Activated naive CD8-positive, alpha-beta T cell treated with anti-CD3 and anti-CD28 coated beads for 36 hours (primary cell): ENCODE results near the gene OGA. TPM values are rescaled to one million over a fixed set of nuclear protein-coding genes. Genes with fewer than 3 reads are reported as not detected.
"Not testable (repeated sequence)": the region's sequence is repeated elsewhere in the genome, so short reads cannot be mapped to it uniquely, and the experiment has no call there.

Experiments
- DNase-seq: peaks from one replicate; pipeline ENCODE4 v3.0.0; 2021
- H3K27ac Mint-ChIP-seq: one replicate; pipeline ENCODE4 v1.8.0; 2022; ENCODE audit warnings: mild to moderate bottlenecking, moderate library complexity, mixed read lengths
- H3K27me3 Mint-ChIP-seq: one replicate; pipeline ENCODE4 v1.8.0; 2022; ENCODE audit warnings: mild to moderate bottlenecking, mixed read lengths
- H3K36me3 Mint-ChIP-seq: one replicate; pipeline ENCODE4 v1.8.0; 2021; ENCODE audit warnings: mild to moderate bottlenecking, mixed read lengths
- H3K4me1 Mint-ChIP-seq: one replicate; pipeline ENCODE4 v1.8.0; 2021; ENCODE audit warnings: mixed read lengths
- H3K4me3 Mint-ChIP-seq: one replicate; pipeline ENCODE4 v1.8.0; 2022; ENCODE audit warnings: mild to moderate bottlenecking, moderate library complexity, mixed read lengths
- H3K9me3 Mint-ChIP-seq: one replicate; pipeline ENCODE4 v1.8.0; 2022; ENCODE audit warnings: mixed read lengths
- total RNA-seq, 2 experiments: library from RNA; stranded (reverse); gene quantifications; one replicate each; pipeline ENCODE4 v1.2.3, GENCODE V29; 2021

The OGA gene
- total RNA-seq, 2 experiments from 2014 or later: 92.2 to 100 TPM

DNA sequence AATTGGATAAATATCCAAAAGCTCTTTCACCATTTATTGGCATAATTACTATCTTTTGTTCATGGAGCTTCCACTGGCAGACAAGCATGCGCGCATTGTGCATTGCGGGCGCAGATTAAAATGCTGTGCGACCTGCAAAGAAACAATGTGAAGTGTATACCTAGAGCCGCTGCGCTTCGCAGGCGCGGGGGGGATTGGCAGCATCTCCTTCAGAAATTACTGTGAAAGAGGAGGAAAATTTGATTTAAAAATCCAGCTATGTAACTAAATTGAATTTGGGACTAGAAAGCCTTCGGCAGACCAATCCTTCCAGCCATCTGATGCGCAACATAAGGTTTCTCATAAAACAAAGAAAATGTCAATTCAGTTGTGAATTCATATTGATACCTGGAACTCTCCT is 24.7 kb downstream of the OGA start:
- Mint-ChIP-seq H3K27me3 (no peaks in the 10 kb centered on the region), H3K4me3 (no peak overlapping the region), H3K36me3 (peaks cover 22% of the 10 kb centered on the region), H3K4me1 (peaks cover 13% of the 10 kb centered on the region), H3K27ac (no peak overlapping the region), H3K9me3 (no peaks in the 10 kb centered on the region)
- no peak for DNase-seq

DNA sequence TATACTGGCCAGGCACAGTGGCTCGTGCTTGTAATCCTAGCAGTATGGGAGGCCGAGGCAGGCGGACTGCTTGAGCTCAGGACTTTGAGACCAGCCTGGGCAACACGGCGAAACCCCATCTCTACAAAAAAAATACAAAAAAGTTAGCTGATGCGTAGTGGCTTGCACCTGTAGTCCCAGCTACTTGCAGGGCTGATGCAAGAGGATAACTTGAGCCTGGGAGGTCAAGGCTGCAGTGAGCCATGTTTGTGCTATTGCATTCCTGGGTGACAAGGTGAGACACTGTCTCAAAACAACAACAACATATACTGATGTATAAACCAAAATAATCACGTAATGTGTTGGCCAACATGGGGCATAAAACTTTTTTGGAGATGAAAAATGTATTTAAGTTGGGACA is 28.6 kb downstream of the OGA start:
- Mint-ChIP-seq H3K27me3 (no peaks in the 10 kb centered on the region), H3K27ac (no peak overlapping the region), H3K4me1 (peaks cover 12% of the 10 kb centered on the region), H3K4me3 (no peak overlapping the region), H3K36me3 (peaks cover 16% of the 10 kb centered on the region), H3K9me3 (no peaks in the 10 kb centered on the region)
- DNase-seq: no peak

DNA sequence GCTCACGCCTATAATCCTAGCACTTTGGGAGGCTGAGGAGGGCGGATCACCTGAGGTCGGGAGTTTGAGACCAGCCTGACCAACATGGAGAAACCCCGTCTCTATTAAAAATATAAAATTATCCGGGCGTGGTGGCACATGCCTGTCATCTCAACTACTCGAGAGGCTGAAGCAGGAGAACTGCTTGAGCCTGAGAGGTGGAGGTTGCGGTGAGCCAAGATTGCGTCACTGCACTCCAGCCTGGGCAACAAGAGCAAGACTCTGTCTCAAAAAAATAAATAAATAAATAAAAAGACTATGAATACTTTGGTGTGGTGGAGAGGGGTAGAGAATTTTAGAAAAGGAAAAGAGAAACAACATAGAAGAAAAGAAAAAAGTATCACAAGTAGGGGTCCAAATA is 29.0 kb downstream of the OGA start:
- not testable (repeated sequence) for H3K9me3 Mint-ChIP-seq, H3K4me3 Mint-ChIP-seq, DNase-seq, H3K27me3 Mint-ChIP-seq, H3K27ac Mint-ChIP-seq
- H3K4me1 Mint-ChIP-seq: peaks cover 16% of the 10 kb centered on the region
- peaks cover 21% of the 10 kb centered on the region for H3K36me3 Mint-ChIP-seq

DNA sequence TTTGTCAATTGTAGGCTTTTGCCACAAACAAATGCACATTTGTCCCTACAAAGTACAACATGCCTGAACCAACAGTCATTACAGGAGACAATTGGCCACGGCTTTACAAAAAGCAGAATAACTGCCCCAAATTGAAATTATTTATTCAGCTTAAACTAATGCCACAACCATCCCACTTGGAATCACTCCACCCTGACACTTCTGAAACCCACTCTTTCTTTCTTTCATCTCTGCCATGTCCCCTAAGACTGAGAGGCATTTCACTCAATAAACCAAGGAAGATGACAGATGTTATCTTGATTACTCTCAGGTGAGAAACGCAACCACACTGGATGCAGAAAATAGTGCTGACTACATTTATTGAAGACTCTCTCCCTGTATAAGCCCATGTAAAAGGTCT is 32.4 kb downstream of the OGA start:
- no peaks in the 10 kb centered on the region for H3K9me3 Mint-ChIP-seq

DNA sequence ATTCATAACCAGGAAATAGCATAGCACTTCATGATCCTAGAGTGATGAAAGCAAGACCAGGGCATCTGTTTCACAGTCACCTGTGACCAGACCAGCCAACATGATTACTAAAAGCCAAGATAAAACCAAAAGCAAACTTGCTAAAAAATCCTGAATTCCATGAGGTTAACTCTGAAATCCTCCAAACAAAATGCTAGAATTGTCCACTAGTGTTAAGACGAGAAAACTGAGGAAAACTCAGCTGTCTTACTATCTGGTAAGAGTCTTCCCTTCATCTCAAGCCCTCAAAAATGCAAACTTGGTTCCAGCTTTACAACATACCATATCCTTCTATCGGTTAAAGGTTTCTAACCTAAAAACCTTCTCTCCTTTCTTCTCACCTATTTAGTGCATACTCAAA is 33.7 kb downstream of the OGA start:
- H3K27ac Mint-ChIP-seq: peak overlapping the region; percentile 100
- H3K4me3 Mint-ChIP-seq: peak overlapping the region; percentile 100
- H3K4me1 Mint-ChIP-seq: peaks cover 41% of the 10 kb centered on the region
- peaks cover 44% of the 10 kb centered on the region for H3K36me3 Mint-ChIP-seq
- no peak for DNase-seq
- no peaks in the 10 kb centered on the region for H3K27me3 Mint-ChIP-seq
- no peaks in the 10 kb centered on the region for H3K9me3 Mint-ChIP-seq

More for the DNA sequence above, 32.4 kb downstream of the OGA start:
- H3K4me3 Mint-ChIP-seq: no peak overlapping the region
- no peak for DNase-seq
- H3K27me3 Mint-ChIP-seq: no peaks in the 10 kb centered on the region
- H3K4me1 Mint-ChIP-seq: peaks cover 36% of the 10 kb centered on the region
- peaks cover 42% of the 10 kb centered on the region for H3K36me3 Mint-ChIP-seq
- H3K27ac Mint-ChIP-seq: peak overlapping the region; percentile 62

DNA sequence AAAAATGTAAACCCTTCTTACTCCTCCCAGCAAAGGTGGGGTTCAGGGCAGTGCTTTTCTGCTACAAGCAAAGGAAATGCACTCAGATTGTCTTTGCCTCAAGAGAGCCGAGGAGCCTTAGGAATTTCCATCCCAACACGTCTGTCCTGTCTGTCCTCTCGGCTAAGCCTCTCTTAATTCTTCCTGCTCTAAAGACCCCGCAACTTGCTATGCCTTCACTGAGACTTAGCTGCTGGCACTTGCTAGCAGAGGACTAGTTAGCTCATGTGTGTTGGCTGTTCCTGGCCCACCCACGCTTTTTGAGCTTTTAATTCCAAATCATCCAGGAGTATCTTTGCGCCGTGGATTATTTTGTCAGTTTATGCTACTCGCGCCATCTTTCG is 34.5 kb downstream of the OGA start:
- H3K27me3 Mint-ChIP-seq: peaks cover 7% of the 10 kb centered on the region
- peaks cover 51% of the 10 kb centered on the region for H3K36me3 Mint-ChIP-seq
- peaks cover 46% of the 10 kb centered on the region for H3K4me1 Mint-ChIP-seq
- DNase-seq: no peak
- peak overlapping the region; percentile 100 for H3K27ac Mint-ChIP-seq
- no peaks in the 10 kb centered on the region for H3K9me3 Mint-ChIP-seq
- peak overlapping the region; percentile 100 for H3K4me3 Mint-ChIP-seq

DNA sequence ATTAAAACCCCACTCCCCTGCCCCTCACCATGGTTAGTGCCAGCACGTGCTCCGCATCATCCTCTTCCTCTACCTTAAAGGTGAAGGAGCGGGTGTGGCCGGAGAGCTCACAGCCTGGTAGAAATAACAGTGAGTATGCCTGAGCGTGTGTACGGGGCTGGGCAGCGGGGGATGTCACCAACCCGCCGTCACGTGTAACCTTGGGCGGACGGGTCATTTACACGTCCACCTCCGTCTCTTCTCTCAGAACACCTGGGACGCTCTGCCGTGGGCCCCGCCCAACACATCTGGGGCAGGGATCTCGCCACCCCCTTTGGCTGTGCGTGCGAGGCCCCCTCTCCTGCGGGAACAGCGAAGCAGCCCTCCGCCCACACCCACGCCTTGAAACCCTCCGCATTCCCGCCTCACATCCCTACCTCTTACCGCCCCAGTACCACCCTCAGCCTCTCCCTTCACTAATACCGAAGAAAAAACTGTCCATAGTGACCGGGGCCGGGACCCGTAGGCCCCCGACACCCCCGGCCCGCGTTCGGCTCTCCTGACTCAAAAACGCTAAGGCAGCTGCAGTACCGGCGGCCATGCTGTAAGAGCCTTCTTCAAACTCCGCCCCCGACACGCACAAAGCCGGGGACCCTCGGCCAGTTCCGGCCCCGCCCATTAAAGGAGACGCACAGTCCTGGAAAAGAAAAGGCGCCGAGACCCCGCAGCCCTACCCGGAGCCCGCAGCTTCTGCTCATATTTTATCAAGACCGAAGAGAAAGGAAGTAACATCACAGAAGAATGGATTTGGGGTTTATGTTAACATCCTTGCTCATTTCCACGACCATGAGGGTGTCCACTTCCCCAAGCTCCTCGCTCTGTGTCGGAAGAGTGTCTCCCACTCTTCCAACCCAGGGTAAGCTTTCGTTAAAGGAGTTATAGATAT is 35.2 kb downstream of the OGA start, which contains the start of gene NPM3:
NPM3 (minus strand) TSS at position 636 of the 925 bp plus-strand sequence; CDS start at position 580, 56 bp downstream.
- peak within 1 kb of the TSS; percentile 100 for H3K4me3 Mint-ChIP-seq
- H3K27me3 Mint-ChIP-seq: peaks cover 11% of the 10 kb centered on the region
- DNase-seq: peak; percentile 87
- H3K36me3 Mint-ChIP-seq: peaks cover 54% of the 10 kb centered on the region
- peaks cover 47% of the 10 kb centered on the region for H3K4me1 Mint-ChIP-seq
- H3K9me3 Mint-ChIP-seq: no peaks in the 10 kb centered on the region
- peak within 1 kb of the TSS; percentile 100 for H3K27ac Mint-ChIP-seq

DNA sequence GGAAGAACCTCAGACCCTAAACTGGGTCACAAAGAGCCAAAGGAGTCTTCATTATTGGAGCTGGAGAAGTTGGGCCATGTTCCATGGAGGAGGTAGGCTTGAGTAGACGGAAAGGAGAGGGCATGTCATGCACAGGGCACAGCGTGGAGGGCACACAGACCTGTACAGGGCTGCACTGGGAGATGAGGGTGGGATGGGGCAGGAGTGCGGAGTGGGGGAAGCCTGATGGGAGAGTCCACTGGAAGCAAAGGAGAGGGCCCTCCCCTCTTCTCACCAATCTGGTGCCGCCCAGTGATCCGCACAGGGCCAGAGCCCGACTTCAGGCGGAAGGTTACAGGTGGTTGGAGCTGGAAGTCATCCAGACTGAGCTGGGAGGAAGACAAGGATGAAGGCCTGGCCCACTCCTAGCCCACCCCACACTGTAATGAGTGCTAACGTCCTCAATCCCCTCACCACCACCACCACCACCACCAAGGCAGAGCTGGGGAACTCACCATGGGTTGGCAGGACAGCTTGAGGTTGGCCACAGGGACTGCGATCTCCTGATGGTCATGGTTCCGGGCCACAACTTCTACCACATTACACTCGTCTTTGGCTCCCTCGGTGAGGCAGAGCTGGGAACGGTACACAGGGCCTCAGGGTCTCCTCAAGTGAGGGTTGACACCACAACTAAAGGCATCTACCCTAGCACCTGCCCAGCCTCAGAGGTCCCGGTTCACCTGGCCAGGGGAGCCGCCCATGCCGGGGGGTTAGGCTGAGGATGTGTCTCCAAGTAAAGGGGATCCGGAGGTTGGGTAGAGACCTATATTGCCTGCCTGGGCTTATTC is 36.0 kb downstream of the OGA start:
- Mint-ChIP-seq H3K27me3 (peaks cover 20% of the 10 kb centered on the region), H3K27ac (peak overlapping the region; percentile 100), H3K4me1 (peaks cover 46% of the 10 kb centered on the region), H3K9me3 (no peaks in the 10 kb centered on the region), H3K36me3 (peaks cover 58% of the 10 kb centered on the region), H3K4me3 (peak overlapping the region; percentile 100)
- DNase-seq: no peak

DNA sequence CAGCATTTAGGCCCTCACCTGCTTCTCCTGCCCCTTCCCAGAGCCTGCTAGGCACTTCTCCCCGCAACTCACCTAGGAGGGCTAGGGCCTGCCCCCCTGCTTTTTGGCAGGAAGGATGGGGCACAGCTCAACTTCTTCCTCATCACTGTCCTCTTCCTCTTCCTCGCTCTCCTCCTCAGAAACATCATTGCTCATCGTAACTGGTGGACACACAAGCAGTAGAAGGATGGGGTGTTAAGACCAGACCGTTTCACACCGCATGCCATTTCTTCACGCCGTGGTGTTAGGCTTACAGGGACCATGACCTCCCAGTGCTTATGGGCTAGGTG is 36.6 kb downstream of the OGA start:
- Mint-ChIP-seq H3K4me3 (peak overlapping the region; percentile 100), H3K27me3 (peaks cover 26% of the 10 kb centered on the region), H3K36me3 (peaks cover 58% of the 10 kb centered on the region), H3K4me1 (peaks cover 46% of the 10 kb centered on the region), H3K27ac (peak overlapping the region; percentile 100), H3K9me3 (no peaks in the 10 kb centered on the region)
- DNase-seq: no peak

DNA sequence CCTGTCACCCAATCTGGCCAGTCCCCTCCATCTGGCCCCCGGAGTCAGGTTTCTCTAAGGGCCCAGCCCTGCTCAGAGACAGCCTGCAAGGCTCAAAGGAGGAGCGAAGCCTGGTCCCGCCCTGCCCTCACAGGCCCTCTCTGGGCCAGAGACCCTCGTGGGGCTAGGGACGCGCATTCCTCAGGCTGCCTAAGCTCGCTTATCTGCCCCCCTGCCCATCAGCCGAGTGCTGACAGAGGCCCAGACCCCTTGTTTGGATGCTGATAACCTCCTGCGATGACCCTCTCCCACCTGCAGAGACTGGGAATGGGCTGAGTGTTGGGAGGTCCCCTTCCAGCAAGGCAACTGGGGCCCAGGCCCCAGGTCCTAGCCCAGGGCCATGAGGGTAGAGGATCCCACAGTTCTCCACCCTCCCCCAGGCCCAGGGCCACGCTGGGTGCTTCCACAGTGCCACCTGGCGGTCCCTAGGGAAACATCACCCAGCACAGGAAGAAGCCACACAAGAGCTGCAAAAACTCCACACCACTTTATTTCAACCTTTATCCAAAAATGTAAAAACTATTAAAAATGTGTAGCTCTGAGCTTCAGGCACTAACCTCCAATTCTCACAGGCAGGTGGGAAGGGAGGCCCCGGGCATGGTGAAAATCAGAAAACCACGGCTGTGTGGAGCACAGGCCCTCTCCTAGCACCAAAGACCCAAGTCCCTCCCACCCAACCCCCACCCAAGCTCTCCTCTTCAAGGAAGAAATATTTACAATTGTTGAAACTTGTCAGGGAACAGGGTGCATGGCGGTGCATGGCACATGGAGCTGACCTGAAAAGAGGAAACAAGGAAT is 37.2 kb downstream of the OGA start:
- Mint-ChIP-seq H3K36me3 (peaks cover 56% of the 10 kb centered on the region), H3K27me3 (peaks cover 28% of the 10 kb centered on the region), H3K4me3 (peak overlapping the region; percentile 100)

DNA sequence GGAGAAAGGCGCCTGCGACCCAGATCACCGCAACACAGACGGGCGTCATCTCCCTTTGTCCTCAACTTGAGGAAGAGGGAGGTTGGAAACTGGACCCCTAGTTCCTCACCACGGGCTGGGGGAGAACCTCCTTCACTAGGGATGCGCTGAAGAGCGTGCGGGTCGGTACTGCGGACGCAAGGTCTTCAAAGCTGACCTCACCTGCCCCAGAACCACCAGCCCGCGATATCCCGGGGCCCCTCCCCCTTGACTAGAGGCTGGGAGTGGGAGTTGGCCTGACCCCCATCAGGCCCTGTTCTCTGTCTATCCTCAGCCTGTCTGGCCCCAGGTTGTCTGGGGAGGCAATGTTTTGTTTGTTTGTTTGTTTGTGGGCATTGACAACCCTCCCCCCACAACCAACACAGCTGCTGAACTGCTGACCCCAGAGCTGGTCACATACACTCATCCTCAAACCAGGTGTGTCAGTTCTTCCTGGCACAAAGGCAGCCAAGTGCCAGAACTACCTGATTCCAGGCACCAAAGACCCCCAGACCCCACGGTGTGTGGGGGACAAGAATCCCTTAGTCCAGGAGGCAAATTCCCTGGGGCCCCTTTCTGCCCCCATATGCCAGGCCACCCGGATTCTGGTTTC is 37.9 kb downstream of the OGA start:
- DNase-seq: no peak
- Mint-ChIP-seq H3K27ac (no peak overlapping the region), H3K4me1 (peaks cover 41% of the 10 kb centered on the region), H3K9me3 (no peaks in the 10 kb centered on the region), H3K27me3 (peaks cover 31% of the 10 kb centered on the region), H3K4me3 (peak overlapping the region; percentile 73), H3K36me3 (peaks cover 53% of the 10 kb centered on the region)

More for the DNA sequence above, 37.2 kb downstream of the OGA start:
- DNase-seq: peak; percentile 77
- peaks cover 44% of the 10 kb centered on the region for H3K4me1 Mint-ChIP-seq
- peak overlapping the region; percentile 38 for H3K27ac Mint-ChIP-seq
- no peaks in the 10 kb centered on the region for H3K9me3 Mint-ChIP-seq

DNA sequence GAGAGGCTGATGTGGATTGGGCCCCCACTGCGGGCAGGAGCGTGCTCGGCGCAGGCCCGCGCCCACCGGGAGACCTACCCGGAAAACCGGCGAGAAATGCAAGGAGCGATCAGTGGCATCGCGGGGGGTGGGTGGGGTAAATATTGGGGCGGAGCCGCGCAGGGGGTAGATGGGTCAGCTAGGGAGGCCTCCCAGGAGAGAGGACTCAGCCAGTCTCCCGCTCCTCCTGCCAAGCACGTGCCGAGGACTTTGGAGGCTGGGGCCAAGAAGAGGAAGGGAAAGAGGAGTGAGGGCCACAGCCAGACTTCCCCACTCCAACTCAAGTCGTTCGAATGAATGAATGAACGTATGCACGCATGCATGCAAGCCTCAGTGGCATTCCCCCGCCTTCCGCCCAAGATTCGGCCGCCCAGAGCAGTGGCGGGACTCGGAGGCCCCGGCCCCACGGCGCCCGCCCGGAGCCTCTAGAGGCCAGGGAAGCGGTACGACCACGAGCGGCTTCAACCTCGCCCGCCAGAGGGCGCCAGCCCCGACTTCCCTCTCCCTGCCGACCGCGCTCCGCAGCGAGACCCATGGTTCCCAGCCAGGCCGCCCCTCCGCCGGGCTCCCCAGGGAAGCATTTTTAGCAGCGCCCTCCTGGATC is 38.6 kb downstream of the OGA start:
- Mint-ChIP-seq H3K27ac (no peak overlapping the region), H3K27me3 (peaks cover 37% of the 10 kb centered on the region), H3K4me1 (peaks cover 39% of the 10 kb centered on the region), H3K36me3 (peaks cover 52% of the 10 kb centered on the region), H3K4me3 (peak overlapping the region; percentile 73), H3K9me3 (no peaks in the 10 kb centered on the region)
- peak; percentile 86 for DNase-seq

DNA sequence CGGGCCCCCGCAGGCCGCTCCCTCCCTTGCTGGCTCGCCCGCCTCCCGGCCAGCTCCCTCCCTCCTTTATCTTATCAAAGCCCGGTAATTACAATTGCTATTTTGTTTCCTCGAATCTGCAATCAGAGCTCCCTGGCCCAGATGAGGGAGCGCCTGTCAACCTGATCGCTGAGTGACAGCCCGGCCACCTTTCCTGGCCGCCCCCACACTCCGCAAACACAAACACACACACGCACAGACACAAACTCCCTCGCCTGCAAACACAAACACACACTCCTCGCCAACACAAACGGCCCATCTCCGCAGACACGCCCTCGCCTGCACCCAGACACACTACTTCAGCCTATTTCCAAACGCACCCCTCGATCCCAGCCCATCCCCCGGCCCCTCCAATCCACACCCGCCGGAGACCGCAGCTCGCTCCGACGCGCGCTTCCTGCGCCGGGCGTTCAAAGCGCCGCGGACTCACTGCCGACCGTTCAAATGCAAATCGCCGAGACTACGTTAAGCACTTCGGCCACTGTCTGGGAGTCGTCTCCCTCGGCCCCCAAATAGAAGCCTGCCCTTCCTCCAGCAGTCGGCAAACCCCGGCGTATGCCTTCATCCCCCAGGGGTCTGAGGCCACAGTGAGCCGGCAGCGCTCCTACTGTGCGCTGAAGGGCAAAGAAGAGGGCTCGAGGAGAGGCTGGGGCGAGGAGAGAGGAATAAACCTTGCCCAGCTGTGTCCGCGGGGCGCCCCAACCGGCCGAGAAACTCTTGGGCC is 39.3 kb downstream of the OGA start:
- Mint-ChIP-seq H3K9me3 (no peaks in the 10 kb centered on the region), H3K4me1 (peaks cover 37% of the 10 kb centered on the region), H3K4me3 (peak overlapping the region; percentile 73), H3K27me3 (peaks cover 44% of the 10 kb centered on the region), H3K36me3 (peaks cover 45% of the 10 kb centered on the region), H3K27ac (no peak overlapping the region)
- peak; percentile 37 for DNase-seq
